Left ventricle myocardium superior (tissue), 1 donor: Measurements from ENCODE around the gene KIF6. TPM values are rescaled to one million over a fixed set of nuclear protein-coding genes. Genes with fewer than 3 reads are reported as not detected.

Source experiments
- ATAC-seq: fragments of 200-7000 bp; cut with Tn5 transposase; one replicate; pipeline ENCODE4 v1.9.1; 2020; ENCODE audit warnings: mild to moderate bottlenecking, moderate library complexity
- DNase-seq: peaks from one replicate; pipeline ENCODE4 v3.0.0-alpha.2; 2020
- intact Hi-C: fragments of 100-400 bp; cut with micrococcal nuclease; formaldehyde crosslinking; loops from one replicate; pipeline ENCODE4 v1.11.0; 2022
- long read RNA-seq: library from polyadenylated mRNA; unstranded; transcript quantifications from one replicate; pipeline ENCODE4 v2.0.0, GENCODE V29; 2021
- total RNA-seq: library from RNA; stranded (reverse); fragmentation: NEBNext Ultra II Directional; extraction: Animal tissue kit (Norgen Biotek cat#: 25700); gene quantifications from one replicate; pipeline ENCODE4 v1.2.1, GENCODE V29; 2021
- donor health status: DM: no; HTN: yes; CAD: no; lungs with severe emphysema.

Gene KIF6
- total RNA-seq, result 0.12 TPM
- long read RNA-seq, result 0 reads

DNA sequence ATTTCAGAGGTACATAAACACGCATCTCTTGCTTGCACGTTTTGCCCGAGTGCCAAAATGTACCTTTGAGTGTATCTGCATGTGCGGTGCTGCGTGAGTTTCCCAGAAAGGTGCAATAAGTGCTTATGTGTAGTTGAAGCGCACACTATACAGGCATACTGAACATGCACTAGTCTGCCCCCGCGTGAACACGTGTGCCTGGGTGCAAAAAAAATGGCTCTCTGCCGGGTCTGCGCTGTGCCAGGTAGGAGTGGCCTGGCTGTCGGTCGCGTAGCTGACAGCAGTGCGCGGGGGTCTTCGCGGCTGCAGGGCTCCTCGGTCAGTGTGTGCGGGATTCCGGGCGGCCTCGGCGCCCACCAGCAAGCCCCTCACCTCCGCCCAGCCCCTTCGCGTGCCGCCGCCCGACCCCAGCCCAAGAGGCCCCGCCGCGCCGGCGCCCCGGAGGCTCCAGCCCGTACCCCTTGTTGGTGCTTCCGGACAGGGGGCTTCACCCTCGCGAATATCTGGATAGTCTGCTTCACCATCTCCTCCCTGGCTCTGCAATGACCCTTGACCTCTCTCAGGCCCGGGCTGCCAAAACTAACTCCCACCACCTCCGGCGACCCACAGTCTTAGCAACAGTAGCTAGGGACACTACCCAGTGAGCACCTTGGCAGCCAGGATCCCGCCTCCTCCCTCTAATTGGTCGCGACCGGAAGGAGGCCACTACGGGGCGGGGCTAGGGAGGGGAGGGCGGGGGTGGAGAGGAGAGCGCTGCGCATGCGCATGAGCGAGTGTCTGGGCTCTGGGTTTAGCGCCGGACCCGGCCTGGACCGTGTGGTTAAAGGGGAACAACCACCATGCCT is at the start of gene KIF6:
Gene KIF6 (minus strand): TSS at position 622 of the 845 bp plus-strand sequence. CDS start 98 bp downstream, at position 524.
- intact Hi-C loops, result no loop called here
- ATAC-seq (peak; percentile 100), DNase-seq (peak; percentile 95)

DNA sequence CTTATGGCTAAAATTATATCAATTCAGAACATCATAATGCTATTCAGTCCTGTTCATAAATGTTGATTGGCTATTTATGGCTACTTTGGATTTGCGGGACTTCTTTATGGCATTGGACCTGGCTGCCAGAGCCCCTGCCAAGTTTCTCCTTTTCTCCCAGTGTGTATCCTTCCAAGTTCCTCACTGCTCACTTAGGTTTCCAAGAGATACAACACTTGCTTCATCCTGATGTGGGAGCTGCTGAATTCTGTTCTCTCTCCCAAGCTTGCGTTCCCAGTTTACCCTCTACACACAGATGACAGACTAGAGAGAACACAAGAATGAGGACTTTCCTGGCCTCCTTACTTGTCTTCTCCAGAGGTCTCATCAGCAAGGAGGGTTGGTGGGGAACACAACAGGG is 48.6 kb upstream of the KIF6 start:
- ATAC-seq, result no peak
- no peak for DNase-seq
- intact Hi-C loops, result no loop called here

GRCh38 chr6:39772559-39773273 is 47.5 kb upstream of the KIF6 start:
- no peak for ATAC-seq
- intact Hi-C loops, result no loop called here
- DNase-seq, result no peak

DNA sequence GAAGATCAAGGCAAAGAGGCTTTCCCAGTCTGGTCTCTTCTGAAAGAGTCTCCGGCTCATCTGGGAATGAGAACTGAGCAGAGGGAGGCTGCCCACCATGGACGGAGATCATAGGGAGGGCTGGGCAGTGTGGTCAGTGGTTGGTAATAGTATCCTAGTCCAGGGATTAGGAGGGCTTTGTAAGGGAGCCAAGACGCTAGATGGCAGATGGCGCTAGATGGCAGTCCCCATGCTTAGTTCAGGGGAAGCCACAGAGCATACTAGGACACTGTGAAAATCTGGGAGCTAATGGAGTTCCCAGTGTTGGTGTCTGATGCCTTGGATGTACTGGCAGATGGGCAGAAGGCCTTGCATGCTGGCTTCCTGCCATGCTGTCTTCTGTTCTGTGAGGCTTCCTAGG is 45.2 kb upstream of the KIF6 start:
- DNase-seq (no peak), ATAC-seq (no peak)
- intact Hi-C loops, result no loop called here

- intact Hi-C loops, result no loop called here
- ATAC-seq, result no peak
- no peak for DNase-seq
Measured at GRCh38 chr6:39769012-39769411, 43.8 kb upstream of the KIF6 start.

- intact Hi-C loops, result no loop called here
- ATAC-seq (no peak), DNase-seq (no peak)
Measured at GRCh38 chr6:39765508-39766065, 40.4 kb upstream of the KIF6 start.

GRCh38 chr6:39760226-39760952 is 35.2 kb upstream of the KIF6 start:
- intact Hi-C loops, result no loop called here
- DNase-seq (no peak), ATAC-seq (peak; percentile 90)

DNA sequence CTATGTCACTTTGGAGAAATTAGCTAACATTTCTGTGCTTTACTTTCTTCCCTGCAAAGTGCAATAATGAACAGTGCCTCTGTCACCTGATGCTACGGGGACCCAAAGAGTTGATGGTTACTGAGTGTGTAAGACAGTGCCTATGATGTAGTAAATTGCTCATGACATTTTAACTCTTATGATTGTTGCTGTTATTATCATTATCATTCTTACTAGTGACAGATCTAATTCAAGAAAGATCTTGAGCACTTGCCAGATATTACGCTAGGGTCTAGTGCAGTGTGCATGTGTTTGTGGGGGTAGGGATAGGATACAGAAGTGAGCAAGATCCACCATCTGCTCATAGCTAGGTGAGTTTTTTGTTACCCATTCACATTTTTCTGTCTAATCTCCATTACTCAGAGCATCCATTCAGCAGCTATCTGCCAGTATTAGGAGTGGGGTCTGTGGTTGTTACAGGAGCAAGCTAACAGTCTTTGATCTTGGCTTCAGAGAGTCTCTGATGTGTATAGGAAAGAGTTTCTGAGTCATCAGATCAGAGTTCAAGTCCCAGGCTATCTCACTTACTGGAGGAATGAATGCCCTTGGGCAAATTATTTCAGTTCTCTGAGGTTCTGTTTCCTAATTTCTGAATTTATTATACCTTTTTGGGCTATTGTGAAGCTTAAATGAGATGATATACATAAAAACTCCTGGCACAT is 33.8 kb upstream of the KIF6 start:
- intact Hi-C loops, result no loop called here
- DNase-seq, result no peak
- no peak for ATAC-seq

DNA sequence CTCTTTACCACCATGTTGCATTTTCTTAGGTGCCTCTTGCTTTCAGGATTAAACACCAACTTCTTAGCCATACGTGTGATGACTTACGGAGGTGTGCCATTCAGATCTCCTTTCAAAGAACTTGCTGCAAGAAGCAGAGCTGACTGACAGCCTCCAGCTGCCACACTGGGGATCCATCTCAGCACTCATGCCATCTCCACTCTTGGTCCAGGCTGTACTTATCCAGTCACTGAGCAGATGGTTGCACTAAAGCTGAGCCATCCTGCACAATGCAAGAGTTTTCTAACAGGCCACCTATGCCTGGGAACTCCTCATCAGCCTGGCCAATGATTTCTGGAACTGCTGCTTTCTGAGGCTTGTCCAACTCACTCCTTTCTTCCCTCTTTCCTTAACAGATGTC is 31.4 kb upstream of the KIF6 start:
- intact Hi-C loops, result no loop called here
- no peak for ATAC-seq
- no peak for DNase-seq

GRCh38 chr6:39755231-39755630 is 30.0 kb upstream of the KIF6 start:
- intact Hi-C loops, result no loop called here
- ATAC-seq (no peak), DNase-seq (no peak)

DNA sequence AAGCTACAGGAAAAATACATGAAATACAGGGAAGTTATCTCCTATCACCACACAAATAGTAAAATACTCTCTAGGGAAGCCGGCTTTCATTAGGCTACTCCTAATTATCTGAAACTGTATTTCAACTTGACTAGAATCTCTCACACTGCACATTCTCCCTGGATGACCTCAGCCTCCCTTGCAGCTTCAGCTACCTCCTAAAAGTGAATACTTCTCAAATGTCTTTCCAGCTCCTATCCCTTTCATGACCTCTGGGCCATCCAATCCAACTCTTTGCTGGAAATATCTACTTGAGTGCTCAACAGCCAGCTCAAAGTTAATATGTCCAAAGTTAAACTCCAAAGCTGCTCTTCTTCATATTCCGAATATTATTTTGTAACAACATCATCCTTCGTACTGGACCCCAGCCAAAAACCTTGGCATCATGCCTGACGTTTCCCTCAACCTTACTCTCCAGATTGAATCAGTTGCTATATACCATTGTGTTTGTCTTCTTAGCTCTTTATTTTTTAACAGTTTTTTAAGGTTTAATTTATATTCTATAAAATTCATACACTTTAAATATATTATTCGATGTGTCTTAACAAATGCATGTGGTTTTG is 29.4 kb upstream of the KIF6 start:
- ATAC-seq (peak; percentile 49), DNase-seq (peak; percentile 47)
- intact Hi-C loops, result no loop called here

- ATAC-seq (peak; percentile 81), DNase-seq (peak; percentile 32)
- intact Hi-C loops, result no loop called here
Measured at GRCh38 chr6:39753725-39754045, 28.5 kb upstream of the KIF6 start.

DNA sequence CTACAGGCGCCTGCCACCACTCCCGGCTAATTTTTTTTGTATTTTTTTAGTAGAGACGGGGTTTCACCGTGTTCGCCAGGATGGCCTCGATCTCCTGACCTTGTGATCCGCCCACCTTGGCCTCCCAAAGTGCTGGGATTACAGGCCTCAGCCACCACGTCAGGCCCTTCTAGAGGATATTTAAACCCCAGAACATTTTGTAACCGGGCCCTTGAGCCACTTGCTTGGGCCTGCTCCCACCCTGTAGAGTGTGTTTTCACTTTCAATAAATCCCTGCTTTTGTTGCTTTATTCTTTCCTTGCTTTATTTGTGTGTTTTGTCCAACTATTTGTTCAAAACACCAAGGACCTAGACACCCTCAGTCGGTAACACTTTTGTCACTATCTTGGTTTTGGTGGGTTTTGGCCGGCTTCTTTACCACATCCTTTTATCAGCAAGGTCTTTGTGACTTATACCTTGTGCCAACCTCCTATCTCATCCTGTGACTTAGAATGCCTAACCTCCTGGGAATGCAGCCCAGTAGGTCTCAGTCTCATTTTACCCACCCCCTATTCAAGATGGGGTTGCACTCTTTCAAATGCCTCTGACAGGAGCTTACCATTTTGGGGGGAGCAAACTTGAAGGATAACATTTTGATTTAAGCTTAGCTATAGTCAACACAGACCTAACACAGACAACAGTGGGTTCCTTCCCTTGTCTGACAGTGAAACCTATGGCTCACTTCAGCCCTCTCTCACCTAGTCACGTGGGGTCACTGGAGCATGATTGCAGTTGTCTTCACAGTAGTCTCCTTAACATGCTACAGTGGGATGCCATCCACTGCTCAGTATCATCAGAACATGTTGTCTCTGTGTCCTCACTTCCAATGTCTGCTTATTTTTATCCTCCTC is 27.9 kb upstream of the KIF6 start:
- ATAC-seq, result peak; percentile 72
- intact Hi-C loops, result no loop called here

DNA sequence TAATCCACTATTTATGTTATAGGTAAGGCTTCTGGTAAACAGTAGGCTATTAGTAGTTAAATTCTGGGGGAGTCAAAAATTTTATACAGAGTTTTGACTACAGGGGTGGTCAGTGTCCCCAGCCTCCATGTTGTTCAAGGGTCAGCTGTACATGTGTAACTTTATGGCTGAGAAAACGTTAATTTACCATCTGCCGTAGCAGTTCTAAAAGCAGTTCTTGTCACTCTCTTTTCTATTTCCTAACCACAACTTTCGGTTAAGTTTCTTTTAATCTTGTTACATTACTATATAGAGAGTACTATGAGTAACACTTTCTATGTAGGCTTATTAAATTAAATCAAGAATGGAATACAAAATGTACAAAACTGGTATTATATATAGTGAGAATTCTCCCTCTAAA is 21.6 kb upstream of the KIF6 start:
- ATAC-seq (no peak), DNase-seq (no peak)
- intact Hi-C loops, result no loop called here

More for the DNA sequence above, 27.9 kb upstream of the KIF6 start:
- no peak for DNase-seq

DNA sequence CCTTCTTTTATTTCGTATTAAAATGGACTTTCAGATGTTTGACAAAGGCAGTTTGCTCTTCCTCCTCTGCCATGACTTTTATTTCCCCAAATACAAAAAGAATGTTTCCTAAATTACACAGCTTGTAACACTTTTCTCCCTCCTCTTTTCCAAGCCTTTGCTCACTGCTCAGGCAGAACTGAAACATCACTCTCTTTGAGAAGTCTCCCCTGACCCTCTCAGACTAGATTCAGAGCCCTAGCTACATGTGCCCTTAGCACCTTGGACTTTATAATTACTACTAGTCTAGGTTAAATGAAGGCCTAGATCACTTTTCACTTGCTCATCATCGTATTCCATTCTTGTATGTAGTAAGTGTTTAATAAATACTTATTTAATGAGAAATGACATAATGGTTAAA is 8.5 kb upstream of the KIF6 start:
- no peak for ATAC-seq
- no peak for DNase-seq
- intact Hi-C loops, result no loop called here

GRCh38 chr6:39731565-39731964 is 6.4 kb upstream of the KIF6 start:
- no peak for ATAC-seq

GRCh38 chr6:39729945-39730344 is 4.7 kb upstream of the KIF6 start:
- ATAC-seq (no peak), DNase-seq (no peak)
- intact Hi-C loops, result no loop called here

More at GRCh38 chr6:39731565-39731964, 6.4 kb upstream of the KIF6 start:
- intact Hi-C loops, result no loop called here
- no peak for DNase-seq

DNA sequence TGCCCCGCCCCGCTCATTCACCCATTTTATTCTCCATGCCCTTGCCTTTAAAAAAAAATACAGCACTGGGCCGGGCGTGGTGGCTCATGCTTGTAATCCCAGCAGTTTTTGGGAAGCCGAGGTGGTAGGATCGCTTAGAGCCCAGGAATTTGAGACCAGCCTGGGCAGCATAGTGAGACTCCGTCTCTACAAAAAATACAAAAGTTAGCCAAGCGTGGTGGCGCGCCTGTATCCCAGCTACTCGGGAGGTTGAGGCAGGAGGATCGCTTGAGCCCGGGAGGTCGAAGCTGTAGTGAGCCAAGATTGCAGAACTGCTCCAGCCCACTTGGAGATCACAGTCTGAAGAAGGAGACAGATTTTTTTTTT is 407 bp upstream of the KIF6 start:
- DNase-seq, result no peak
- ATAC-seq, result no peak
- intact Hi-C loops, result no loop called here
